Stomach (tissue), 4 donors: ENCODE results near the gene TBX6.

Experiments
- POLR2A ChIP-seq, 4 donors: fragments of 450-650 bp; IDR thresholded peaks; one replicate each; pipeline ENCODE4 v1.6.1; 2016; ENCODE audit warnings: antibody characterized with exemption in 4 of 4, control low read depth in 2 of 4, mild to moderate bottlenecking in 1 of 4, moderate library complexity in 1 of 4
- POLR2AphosphoS5 ChIP-seq, 3 donors: sonication (generic); formaldehyde crosslinking; IDR thresholded peaks; one replicate each; pipeline ENCODE4 v1.6.1; 2016; ENCODE audit warnings: antibody characterized with exemption in 3 of 3
- TF ChIP-seq, protein P1 (sequence below), 7 experiments: fragments of 450-650 bp in 4 of 7; fragments of 200-600 bp in 3 of 7; sonication (generic) in 3 of 7; IDR thresholded peaks; one replicate each; pipeline ENCODE4 v1.5.1; 2016 to 2019; ENCODE audit warnings: antibody characterized with exemption in 7 of 7, control low read depth in 2 of 7, mild to moderate bottlenecking in 1 of 7

DNA sequence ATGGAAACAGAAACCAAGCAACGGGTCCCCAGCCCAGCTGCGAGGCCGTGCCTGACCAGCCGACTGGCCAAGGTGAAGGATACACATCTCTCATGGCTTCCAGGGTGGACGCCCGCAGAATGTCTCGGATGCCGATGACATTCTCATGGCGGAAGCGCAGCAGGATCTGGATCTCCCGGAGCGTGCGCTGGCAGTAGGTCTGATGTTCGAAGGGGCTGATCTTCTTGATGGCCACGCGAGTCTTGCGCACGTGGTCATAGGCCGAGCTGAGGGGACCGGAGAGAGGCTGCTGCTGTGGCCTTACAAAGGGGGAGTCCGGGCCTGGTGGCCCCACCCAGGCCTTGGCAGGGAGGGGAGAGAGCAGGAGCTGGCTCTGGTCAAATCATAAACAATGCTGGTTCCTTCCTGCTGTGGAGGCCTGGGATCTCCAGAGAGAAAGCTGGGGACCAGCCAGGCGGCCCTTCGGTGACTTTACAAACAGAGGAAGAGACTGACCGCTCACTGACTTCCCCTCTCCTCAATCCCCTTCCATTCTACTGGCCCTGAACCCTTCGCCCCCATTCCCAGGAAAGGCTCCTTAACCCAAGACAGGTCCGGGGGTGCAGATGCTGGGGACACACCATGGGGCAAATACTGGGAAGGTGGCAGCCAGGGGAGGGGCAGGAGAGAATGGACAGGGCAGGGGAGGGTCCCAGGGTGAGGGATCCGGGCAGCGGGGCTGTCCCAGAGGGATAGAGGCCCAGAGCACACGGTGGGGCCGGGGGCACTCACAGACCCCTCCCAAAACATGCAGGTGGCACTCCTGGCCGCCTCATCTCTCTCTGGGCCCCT lies 30.2 kb upstream of the TBX6 start:
- TF ChIP-seq, protein P1, sequence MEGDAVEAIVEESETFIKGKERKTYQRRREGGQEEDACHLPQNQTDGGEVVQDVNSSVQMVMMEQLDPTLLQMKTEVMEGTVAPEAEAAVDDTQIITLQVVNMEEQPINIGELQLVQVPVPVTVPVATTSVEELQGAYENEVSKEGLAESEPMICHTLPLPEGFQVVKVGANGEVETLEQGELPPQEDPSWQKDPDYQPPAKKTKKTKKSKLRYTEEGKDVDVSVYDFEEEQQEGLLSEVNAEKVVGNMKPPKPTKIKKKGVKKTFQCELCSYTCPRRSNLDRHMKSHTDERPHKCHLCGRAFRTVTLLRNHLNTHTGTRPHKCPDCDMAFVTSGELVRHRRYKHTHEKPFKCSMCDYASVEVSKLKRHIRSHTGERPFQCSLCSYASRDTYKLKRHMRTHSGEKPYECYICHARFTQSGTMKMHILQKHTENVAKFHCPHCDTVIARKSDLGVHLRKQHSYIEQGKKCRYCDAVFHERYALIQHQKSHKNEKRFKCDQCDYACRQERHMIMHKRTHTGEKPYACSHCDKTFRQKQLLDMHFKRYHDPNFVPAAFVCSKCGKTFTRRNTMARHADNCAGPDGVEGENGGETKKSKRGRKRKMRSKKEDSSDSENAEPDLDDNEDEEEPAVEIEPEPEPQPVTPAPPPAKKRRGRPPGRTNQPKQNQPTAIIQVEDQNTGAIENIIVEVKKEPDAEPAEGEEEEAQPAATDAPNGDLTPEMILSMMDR (IDR thresholded peaks at IDR 0.05): no peak
- peak in 2 of 3 donors; percentile 12 to 33 for TF ChIP-seq POLR2AphosphoS5 (IDR thresholded peaks at IDR 0.05)
- no peak for TF ChIP-seq POLR2A (IDR thresholded peaks at IDR 0.05)
